ENCODE results near the gene ZNF84.

DNA sequence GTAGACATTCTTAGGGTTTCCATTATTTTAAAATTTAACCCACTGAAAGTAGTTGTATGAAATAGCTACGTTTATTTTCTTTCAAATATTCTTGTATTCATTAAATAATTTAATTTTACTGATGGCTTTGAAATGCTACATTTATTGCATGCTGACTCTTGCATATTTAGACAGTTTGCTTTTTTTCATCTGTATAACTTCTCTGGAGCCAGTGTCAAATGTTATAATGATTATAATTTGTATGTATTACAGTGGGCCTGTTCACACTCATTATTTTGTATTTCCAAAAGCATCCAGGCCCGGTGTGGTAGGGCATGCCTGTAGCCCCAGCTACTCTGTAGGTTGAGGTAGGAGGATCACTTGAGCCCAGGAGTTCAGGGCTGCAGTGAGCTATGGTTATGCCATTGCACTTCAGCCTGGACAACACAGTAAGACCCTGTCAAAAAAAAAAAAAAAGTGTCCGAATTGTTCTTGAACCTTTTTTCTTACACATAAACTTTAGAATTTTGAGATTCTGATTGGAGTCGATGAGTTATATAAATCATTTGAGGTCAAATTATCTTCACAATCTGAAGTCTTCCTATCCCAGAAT is 905 bp downstream of the ZNF84 start:
- TF ChIP-seq, protein P1, sequence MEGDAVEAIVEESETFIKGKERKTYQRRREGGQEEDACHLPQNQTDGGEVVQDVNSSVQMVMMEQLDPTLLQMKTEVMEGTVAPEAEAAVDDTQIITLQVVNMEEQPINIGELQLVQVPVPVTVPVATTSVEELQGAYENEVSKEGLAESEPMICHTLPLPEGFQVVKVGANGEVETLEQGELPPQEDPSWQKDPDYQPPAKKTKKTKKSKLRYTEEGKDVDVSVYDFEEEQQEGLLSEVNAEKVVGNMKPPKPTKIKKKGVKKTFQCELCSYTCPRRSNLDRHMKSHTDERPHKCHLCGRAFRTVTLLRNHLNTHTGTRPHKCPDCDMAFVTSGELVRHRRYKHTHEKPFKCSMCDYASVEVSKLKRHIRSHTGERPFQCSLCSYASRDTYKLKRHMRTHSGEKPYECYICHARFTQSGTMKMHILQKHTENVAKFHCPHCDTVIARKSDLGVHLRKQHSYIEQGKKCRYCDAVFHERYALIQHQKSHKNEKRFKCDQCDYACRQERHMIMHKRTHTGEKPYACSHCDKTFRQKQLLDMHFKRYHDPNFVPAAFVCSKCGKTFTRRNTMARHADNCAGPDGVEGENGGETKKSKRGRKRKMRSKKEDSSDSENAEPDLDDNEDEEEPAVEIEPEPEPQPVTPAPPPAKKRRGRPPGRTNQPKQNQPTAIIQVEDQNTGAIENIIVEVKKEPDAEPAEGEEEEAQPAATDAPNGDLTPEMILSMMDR (IDR thresholded peaks at IDR 0.05), result no peak
- no peak for TF ChIP-seq EP300 (IDR thresholded peaks at IDR 0.05)

Data from sigmoid colon (tissue), 4 donors.